Hippocampal formation (tissue), 2 donors: ENCODE measurements around the gene MAF.

Experiments
- DNase-seq, 2 donors: peaks; one replicate each; lab custom pipeline; 2025; lab: John Stamatoyannopoulos, UW

The MAF gene

DNA sequence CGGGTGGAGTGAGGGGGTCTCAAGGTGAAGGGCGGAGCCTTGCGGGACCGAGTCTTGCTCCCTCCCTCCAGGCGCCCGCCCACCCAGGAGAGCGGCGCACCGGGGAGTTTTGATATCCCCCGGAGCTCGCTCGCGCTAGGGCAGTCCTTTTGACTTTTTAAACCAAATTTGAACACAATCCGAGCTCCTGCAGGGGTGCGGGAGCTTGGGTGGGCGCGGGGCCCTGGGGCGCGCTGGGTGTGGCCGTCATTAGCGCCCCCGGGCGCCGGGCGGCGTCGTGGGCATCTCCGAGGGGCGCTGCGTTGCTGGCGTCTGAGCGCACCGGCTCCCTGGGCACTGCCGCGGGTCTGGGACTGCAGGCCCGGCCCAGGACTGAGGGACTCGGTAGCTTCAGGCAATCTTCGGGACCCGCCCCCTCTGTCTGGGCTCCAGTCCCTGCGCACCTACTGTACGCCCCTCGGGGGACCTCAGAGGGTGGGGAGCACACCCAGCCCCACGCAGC lies 10.9 kb downstream of the MAF start:
- DNase-seq, result peak in 1 of 2 donors; percentile 18

DNA sequence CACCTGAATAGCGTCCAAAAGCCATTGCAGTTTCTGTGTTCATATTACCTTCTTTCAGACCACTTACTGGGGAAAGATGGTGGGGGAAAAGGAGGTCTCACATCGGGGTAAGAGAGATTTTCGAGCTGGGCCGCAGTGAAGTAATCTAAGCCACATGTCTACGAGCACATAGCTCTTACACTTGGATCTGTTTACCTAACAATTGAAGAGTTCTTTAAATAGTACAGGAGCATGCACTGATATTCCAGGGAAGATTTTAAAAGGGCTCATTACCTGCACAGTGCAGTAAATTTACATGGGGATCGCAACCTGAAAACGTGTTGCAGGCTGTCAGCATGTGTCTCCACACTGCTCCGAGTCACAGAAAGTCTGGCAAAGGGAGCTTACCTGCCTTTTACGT lies 12.6 kb downstream of the MAF start:
- DNase-seq, result no peak

DNA sequence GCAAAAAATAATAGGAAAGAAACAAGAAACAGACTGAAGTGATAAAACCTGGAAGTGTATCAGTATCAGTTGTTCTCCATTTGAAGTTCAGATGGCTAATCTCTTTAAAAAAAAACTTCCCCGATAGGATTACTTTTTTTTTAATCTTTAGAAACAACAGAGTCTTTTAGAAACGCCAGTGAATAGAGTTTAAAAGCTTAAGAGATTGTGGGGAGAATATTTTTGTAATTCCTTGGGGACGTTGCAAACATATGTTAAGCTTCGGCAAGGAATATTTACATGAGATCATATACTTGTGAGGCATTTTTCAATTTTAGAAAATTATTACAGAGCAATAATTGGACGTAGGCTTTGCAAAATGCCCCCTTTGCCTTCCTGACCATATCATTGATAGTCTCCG lies 13.2 kb downstream of the MAF start:
- no peak for DNase-seq

DNA sequence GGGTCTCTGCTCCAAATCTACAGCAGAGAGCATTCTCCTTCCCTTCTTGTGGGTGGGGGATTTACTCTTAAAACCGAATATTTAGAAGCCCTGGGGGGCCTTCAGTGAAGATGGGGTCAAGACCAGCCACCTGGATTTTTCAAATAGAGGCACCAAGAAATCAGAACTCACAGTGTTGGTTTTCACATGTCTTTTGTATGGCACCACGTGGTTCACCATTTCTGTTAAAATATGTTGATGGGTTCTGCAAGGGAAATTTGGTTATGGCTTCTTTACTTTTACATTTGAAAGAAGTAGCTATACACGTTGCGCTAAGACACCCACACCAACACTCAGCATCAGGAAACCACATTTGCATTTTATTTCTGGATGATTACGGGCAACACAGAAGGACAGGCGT lies 17.7 kb downstream of the MAF start:
- DNase-seq, result no peak

DNA sequence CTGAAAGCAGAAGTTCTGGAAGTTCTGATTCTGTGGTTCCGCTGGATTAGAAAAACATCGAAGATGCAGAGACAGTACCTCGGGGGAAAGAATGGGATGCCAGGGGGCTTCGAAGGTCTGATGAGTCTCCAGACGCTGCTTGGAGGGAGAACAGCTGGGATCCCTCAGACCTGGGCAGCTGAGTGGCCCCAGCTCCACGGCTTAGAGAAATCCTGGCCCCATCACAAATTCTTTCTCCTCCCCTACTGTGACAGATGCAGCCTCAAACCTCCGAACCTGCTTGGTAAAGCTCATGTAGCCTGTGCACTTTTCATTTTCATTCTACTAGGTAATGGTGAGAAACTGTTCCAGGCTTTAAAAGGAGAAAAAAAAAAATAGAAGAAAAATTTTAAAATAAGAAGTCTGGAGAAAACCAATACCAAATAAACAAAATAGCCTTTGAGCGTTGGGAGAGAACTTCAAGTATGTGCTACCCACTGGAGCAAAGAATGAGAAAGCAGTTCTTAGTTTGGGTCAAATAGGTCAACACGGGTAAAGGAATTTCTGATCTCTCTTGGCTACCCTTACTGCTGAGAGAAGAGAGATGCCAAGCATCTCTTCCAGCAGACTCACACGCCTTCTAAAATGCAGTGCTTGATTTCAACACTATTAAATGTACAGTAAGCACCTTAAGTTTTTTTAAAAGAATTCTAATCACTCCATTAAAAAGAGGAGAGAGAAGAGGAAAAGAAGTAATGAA lies 19.9 kb downstream of the MAF start:
- DNase-seq, result no peak

DNA sequence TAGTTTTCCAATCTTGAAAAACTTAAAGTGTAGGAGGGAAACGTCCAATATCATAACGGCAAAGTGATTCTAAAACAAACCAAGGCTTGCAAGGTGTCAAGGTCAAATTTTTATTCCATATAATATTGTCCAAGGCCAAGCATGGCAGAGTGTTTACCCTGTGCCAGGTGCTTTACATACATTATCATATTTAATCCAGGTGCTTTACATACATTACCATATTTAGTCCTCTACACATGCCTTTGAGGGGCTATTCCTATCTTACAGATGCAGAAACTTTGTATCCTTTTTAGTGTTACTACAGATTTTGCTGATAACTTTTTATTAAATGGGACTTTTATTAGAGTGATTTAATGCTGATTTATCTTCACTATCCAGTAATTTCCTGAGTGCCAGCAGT lies 23.9 kb downstream of the MAF start:
- DNase-seq, result no peak

DNA sequence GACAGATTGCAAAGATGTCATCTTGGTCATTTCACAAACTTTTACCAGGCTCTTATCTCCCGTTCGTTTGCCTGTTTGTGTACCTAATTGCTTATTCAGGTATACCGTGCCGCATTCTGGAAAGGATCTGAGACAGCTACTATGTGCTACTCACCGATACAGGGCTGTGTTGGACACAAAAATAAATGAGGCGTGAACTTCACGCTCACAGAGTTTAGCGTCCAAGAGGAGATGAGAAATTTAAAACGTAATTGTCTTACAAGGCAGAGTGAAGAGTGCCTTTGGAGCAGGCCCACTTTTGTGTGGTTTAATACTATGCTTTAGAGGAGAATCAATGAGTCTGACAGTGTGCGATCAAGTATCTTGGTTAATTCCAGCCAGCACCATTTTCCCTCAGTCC lies 26.7 kb downstream of the MAF start:
- no peak for DNase-seq

DNA sequence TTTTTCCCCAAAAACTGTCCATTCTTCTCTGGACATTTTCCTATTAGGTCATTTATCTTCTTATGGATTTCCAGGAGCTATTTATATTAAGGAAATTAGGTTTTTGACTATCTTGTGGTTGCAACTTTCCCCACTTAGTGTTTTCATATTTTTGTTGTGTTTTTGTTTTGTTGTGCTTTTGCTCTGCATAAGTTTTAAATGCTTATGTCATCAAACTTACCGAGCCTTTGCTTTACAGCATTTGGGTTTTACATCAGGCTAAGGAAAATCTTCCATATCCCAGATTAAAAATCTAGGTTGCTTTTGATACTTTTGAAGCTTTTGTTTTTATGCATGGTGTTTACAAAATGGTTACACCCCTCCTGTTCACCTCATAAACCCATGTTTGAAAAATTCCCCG lies 27.5 kb downstream of the MAF start:
- DNase-seq, result no peak

DNA sequence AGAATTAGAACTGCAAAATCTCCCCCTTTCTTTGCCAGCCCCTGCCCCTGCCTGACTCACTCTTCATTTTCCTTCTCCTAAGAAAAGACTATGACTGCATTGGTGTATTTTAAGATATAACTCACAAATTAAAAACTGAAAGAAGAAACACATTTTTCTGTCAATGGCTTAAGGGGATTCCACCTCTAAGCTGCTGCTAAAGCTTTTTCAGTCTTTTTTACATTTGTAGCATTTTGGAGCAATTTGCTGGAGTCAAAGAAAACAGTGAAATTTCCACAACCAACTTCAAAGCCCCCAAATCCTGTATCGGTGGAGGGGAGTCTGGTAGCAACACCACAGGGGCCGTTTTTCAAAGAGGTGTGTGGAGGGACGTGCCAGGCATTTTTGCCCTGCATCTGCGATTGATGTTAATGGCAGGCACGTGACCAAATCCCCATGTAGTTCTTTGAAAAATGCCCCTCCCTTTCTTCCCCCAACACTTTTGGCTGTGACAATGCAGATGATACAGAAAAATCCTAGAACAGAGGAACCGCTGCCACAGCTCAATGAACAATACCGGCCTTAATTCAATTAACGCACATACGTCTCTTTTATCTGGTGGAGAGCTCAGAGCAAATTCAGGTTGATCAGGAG lies 28.5 kb downstream of the MAF start:
- no peak for DNase-seq

DNA sequence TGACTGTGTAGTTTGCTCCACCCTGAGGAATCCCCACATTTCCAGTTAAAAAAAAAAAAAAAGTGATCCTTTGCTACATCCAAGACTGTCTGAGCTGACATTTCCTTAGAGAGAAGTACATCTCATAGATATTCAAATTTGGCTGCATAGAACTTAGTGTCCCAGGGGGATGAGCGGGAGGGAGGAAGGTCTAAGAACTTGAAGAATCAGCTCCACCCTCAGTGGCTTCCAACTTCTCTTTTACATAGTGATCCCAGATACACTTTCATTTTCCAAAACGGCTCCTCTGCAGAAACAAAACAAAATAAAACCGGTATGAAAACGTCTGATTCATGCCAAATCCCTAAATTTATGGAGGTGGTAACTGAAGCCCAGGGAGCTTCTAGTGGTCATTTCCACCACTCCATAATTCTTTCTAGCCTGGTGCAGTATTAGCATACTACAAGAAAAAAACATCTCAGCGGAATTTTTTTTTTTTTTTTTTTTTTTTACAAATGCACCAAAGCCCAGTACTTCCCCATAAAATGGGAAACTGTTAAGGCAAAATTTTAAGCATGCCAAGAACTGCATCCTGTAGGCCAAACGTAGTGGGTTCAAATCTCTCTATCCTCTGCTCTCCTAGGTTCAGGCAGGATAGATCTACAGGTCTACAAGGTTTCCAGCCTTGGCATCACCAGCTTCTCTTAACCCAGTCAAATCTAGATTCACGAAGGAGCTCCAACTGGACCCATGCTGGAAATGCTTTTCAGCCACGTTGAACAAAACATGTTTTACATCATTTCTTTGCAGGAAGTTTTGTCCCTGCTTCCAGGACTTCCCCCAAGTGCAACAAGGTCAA lies 29.3 kb downstream of the MAF start:
- no peak for DNase-seq

DNA sequence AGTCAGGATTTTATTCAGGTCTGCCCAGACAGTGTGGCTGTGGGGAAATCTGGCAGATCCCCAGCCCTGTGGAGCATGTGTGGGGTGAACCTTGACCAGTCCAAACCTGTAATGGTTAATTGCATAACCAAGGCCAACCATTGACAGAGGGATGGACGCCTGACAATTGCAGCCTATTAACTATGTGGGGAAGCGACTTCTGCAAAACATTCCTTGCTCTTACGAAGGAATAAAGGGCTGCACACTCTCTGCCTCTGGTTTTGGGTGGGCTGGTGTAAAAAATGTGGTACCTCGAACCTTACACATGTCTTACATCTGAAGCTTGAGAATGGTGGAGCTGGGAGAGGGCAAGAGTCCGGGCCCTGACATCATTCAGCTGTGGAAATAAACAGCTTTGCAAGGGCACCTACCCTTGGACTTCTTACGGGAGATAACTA lies 35.8 kb downstream of the MAF start:
- DNase-seq, result no peak

DNA sequence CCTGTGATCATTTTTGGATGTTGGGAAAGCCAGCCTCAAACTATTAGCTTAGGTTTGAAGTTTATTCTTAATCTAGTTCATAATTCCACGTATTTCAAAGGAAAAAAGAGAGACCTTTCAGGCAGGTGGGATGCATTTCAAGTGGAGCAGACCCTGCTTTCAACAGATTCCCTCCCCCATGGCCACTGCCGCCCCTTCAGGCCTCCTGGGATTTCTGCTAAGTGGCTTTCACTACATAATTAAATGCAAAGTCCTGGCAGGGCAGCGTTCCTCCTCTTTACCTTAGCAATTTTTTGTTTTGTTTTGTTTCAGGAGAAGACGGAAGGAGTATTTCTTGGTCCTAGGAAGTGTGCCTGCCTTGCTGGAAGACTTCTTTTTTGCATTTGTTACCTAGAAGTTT lies 36.6 kb downstream of the MAF start:
- no peak for DNase-seq

DNA sequence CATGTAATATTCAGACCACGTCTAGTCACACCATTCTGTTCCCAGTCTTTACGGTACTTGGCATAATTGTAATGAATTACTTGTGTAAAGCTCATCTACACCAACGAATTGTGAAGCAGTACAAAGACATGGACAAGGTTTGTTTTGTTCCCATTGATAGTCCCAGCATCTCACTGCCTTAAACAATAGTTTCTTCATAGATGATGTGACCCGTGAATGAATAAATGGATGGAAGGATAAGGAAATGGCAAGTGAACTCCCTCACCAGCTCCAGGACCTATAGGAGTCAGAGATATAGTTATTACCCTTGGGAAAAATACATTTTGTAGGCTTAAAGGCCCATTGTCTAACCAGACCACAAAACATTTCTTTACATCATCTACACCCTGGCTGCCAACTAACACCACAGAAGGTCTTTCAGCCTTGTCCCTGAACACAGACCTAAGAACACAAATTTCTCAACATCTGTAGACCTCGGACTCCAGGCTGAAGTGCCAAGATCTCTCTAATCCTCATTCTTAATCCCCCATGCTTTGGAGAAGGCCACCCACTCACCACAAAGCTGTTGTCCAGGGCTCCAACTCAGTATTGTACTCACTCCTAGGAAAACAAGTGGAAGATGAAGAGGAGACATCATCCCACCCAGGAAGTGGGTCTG lies 38.2 kb downstream of the MAF start:
- no peak for DNase-seq

DNA sequence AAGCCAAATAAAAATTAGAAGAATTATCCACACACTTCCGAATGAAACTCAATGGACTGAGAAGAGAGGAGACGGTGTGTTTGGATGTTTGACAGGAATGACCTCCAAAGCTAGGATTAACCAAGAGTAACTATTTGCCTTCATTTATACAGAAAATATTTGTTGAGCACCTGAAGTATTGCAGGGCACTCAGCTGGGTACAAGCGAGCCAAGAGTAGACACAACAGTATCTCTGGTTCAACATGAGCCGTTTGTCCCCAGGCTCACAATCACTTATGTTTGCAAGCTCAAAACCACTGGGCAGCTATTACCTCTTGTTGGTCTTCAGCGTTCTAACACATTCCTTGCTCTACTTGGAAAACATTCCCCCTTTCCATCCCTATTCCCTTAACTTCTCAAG lies 38.8 kb downstream of the MAF start:
- DNase-seq, result no peak

DNA sequence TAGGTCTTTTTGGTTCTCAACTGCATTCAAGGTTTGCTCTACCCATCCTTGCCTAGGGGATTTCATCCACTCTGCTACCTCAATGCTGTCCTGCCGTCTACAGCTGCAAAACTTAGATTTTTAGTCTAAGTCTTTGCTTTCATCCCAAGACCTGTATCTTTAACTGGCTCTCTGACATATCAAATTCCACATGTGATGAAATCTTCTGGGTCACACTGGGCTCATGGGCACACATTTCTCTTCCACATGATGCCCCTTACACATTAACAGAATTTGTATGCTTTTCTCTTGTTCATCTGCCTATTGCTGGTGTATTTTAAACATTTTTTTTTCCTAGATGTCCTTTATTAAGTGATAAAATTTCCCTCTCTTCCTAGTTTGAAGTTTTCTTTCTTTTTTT lies 39.6 kb downstream of the MAF start:
- DNase-seq, result no peak

DNA sequence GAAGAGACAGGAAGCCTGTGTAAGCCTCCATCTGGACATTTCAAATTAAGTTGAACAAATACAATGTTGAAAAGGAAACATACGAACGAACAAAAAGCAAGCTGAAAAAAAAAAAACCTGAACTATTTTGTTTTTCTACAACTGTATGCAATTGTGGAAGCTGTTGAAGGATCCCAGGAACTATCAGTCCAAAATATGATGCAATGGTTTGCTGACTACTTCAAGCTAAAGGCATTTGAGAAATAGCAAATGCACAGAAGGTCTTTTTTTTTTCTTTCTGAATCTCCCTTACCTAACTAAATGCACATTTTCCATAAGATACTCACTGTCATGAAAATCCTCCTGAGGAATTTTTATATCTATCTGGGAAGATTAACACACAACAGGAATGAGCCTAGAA lies 40.2 kb downstream of the MAF start:
- no peak for DNase-seq

DNA sequence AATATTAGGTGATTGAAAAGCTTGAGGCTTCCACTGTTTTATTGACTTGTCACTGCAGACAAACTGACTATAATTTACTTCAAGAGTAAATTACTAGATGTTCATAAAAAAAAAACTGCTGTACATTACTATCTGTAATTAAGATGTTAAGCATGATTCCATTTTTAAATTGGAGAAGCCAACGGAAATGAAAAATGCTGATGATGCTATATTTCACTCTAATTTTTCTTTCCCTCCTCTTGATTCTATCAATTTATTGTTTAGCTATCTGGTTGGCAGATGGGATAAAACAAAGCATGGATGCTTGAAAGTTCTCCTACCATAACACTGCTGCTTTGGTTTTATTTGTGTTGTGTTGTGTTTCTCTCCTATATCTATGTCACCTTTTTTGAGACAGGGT lies 41.0 kb downstream of the MAF start:
- no peak for DNase-seq

DNA sequence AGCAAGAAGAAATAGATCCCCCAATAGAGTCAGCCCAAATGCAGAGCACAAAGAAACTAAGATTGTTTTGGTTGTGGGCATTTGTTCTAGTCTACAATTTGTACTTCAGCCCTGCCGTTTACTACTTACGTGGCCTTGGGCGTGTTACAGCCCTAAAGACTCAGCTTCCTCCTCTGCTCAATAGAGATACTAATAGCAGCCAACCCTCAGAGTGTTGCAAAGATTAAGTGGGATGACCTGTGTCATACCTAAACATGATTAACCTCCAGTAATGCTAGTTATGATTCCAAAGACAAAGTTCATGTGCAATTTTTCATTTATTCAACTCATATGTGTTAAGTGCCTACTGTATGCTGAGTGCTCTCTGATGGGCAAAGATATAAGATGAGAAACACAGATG lies 43.1 kb downstream of the MAF start:
- no peak for DNase-seq

DNA sequence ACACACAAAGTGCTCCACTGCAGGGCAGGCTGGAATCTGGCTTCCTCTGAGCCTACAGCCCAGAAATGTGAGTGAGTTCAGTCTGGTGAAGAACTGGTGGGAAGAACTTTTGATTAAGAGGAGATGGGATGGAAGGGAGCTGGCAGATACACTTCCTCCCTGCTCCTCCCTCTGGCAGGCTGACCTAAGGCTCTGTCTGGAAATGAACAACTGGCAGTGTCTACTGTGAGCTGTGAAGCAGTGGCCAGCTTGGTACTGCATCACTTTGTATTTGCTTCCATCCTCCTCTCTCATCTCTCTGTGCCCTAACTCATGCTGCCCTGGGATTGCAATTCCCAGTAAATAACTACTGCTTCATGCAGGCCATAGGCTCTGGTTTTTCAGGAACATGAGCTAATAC lies 45.6 kb downstream of the MAF start:
- DNase-seq, result no peak

DNA sequence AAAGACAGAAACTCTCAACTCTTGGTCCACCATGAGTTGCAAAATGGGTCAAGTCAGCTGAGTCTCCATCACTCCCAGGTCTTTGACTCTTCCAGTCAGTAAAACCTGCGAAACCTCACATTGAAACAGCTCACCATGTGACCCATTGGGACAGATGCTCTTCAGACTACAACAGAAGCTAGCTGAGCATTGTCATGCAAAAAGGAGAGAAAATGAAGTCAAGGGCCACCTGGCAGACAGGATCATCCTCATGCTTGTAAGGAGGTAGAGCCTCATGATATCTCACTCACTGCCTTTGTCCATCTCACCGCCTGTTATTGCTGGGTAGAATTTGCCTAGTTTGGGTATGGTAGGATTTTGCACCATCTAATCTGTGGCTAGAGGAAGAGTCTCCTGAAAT lies 50.2 kb downstream of the MAF start:
- DNase-seq, result no peak

DNA sequence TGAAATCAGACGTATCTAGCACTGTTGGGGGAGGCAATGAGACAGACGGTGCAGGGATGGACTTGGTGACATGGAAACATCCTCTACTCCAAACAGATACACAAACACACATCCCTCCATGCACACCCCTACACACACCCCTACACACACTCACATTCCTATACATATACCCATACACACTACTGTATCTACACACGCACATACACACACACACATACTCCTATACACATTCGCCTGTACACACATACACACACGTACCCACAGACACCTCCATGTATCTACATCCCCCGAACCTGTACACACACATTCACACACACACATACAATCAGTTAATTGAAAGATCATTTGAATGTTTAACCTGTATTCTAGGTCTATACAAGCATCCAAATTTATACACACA lies 53.5 kb downstream of the MAF start:
- DNase-seq, result no peak
